ENCODE measurements around the gene PGLYRP2. TPM values are rescaled to one million over a fixed set of nuclear protein-coding genes. Genes with fewer than 3 reads are reported as not detected.

The PGLYRP2 gene
- total RNA-seq, 4 donors from 2014 or later, result not detected

DNA sequence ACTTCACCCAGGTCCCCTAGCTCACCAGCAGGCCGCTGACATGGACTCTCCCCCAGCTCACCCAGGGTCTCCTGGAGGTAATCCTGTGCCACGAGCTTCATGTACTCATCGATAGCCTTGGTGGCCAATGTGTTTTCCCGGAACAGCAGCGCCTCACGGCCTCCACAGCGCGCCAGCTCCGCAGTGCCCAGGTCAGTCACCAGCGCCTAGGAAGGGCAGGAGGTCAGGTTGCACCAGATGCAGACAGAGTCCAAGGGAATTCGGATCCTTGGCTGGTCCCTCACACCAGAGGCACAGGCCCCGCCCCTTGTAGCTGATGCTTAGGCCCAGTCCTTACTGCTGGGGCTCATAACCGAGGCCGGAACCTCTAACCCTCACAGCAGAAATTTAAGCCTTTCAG lies 22.9 kb downstream of the PGLYRP2 start:
- Histone ChIP-seq H3K4me3 (no peak overlapping the region), H3K27ac (replicated peaks in 1 of 4) (no peak overlapping the region), H3K4me1 (peaks cover 19 to 45% (median 38%) of the 10 kb centered on the region in 4 donors), H3K9me3 (no peaks in the 10 kb centered on the region), H3K27me3 (peaks cover 0 to 73% (median 32%) of the 10 kb centered on the region in 4 donors), H3K36me3 (no peaks in the 10 kb centered on the region)
- TF ChIP-seq POLR2A (IDR thresholded peaks at IDR 0.05; ENCODE audit: low read depth) (no peak), POLR2AphosphoS5 (IDR thresholded peaks at IDR 0.05) (no peak), EP300 (IDR thresholded peaks at IDR 0.05) (no peak), CTCF (IDR thresholded peaks at IDR 0.05) (no peak)
- DNase-seq (ENCODE audit: extremely low spot score), result no peak
- WGBS, result 38% methylated on average over 2 of the region's 14 CpGs
- intact Hi-C loops (cut with DNase I), result loop anchor here (10.0 kb wide), 2 partner anchors 282 to 352 kb away; partner anchors contain the start of gene SYDE1

DNA sequence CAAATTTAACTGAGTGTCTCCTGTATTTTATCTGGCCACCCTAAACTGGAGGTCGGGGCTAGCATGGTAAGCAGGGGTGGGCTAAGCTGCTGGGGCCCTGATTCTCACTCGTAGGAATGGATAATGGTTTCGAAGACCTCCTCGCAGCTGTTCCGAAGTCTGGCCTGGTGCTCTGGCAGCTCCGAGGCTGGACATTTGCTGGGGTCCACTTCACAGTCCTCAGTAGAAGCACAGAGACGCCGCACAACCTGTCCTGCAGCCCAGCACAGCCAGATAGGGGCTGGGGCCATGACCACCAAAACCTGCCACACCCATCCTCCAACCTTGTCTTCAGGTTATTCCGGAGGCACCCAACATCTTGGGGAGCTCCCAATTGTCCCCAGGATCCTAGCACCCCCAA lies 23.3 kb downstream of the PGLYRP2 start:
- no peak for DNase-seq (ENCODE audit: extremely low spot score)
- peaks cover 0 to 68% (median 32%) of the 10 kb centered on the region in 4 donors for H3K27me3 ChIP-seq
- no peak overlapping the region for H3K4me3 ChIP-seq
- H3K36me3 ChIP-seq, result no peaks in the 10 kb centered on the region
- WGBS, result 87% methylated on average over 8 of the region's 9 CpGs
- H3K27ac ChIP-seq (replicated peaks in 1 of 4), result no peak overlapping the region
- intact Hi-C loops (cut with DNase I), result loop anchor here (10.0 kb wide), 2 partner anchors 281 to 351 kb away; partner anchors contain the start of gene SYDE1
- TF ChIP-seq CTCF (IDR thresholded peaks at IDR 0.05) (no peak), POLR2AphosphoS5 (IDR thresholded peaks at IDR 0.05) (no peak), EP300 (IDR thresholded peaks at IDR 0.05) (no peak), POLR2A (IDR thresholded peaks at IDR 0.05; ENCODE audit: low read depth) (no peak)
- no peaks in the 10 kb centered on the region for H3K9me3 ChIP-seq
- peaks cover 19 to 45% (median 38%) of the 10 kb centered on the region in 4 donors for H3K4me1 ChIP-seq

DNA sequence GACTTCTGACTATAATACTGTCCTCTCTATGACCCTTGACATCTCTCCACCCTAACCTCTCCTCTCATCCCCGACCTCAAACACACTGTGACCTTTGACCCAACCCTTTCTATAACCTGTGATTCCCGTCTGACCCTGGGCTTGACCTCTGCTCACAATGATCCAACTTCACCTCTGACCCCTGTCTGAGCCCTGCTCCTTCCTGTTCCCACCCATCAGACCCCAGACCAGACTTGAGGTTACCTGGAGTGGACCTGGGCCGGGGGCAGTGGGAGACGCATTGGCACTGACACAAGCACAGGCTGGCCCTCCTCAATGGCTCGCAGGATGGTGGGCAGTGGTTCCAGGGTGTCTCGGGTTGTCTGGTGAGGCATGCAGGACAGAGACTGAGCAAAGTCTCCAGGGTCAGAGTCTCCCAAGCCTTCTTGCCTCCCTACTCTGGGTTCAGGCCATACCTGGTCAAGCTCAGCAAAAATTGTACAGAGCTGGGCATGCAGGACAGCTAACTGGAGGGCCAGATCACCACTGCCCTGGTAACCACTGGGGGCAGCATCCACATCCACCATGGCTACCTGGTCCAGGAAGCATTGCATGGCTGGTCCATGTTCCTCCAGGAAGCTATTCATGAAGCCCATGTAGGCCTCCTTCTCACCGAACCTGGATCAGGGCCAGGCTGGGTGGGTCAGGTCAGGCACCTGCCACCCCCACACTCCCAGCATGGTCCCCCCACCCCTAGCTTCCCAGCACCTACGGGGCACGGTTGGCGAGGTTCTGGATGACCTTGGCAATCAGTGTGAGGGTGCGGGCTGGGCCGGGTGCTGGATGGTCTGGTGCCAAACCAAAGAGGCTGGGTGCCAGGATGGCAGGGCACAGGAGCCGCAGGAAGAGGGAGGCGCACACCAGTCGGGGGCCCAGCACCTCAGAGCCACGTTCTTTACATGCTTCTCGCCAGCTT lies 25.1 kb downstream of the PGLYRP2 start:
- Histone ChIP-seq H3K27ac (replicated peaks in 1 of 4) (no peak overlapping the region), H3K27me3 (peaks cover 0 to 54% (median 32%) of the 10 kb centered on the region in 4 donors), H3K4me3 (no peak overlapping the region), H3K36me3 (no peaks in the 10 kb centered on the region), H3K9me3 (no peaks in the 10 kb centered on the region), H3K4me1 (peaks cover 19 to 52% (median 42%) of the 10 kb centered on the region in 4 donors)
- DNase-seq (ENCODE audit: extremely low spot score), result no peak
- WGBS, result 91% methylated on average over 11 of the region's 17 CpGs
- no peak for TF ChIP-seq POLR2AphosphoS5 (IDR thresholded peaks at IDR 0.05)
- peak in 1 of 3 experiments; percentile 3 for TF ChIP-seq CTCF (IDR thresholded peaks at IDR 0.05)
- TF ChIP-seq POLR2A (IDR thresholded peaks at IDR 0.05; ENCODE audit: low read depth), result no peak
- intact Hi-C loops (cut with DNase I), result loop anchor here (5.0 to 10.0 kb wide), 4 partner anchors 103 to 349 kb away; partner anchors contain the start of gene SYDE1

- H3K27me3 ChIP-seq, result peaks cover 0 to 44% (median 29%) of the 10 kb centered on the region in 4 donors
- 6% methylated on average over 13 of the region's 44 CpGs for WGBS
- H3K27ac ChIP-seq (replicated peaks in 1 of 4), result peak overlapping the region; percentile 78 to 88 (median 86)
- H3K4me1 ChIP-seq, result peaks cover 27 to 60% (median 51%) of the 10 kb centered on the region in 4 donors
- no peak for DNase-seq (ENCODE audit: extremely low spot score)
- intact Hi-C loops (cut with DNase I), result loop anchor here (5.0 to 10.0 kb wide), 4 partner anchors 104 to 348 kb away; partner anchors contain the start of gene SYDE1
- peaks cover 0 to 1% (median 0%) of the 10 kb centered on the region in 4 donors for H3K36me3 ChIP-seq
- H3K4me3 ChIP-seq, result peak overlapping the region; percentile 58 to 69 (median 60)
- no peaks in the 10 kb centered on the region for H3K9me3 ChIP-seq
- TF ChIP-seq CTCF (IDR thresholded peaks at IDR 0.05), result peak; percentile 33 to 66 (median 44)
- TF ChIP-seq EP300 (IDR thresholded peaks at IDR 0.05), result no peak
Observed at GRCh38 chr19:15453091-15453578, 26.2 kb downstream of the PGLYRP2 start.

Data from esophagus muscularis mucosa (tissue), 4 donors.